Colonic mucosa (tissue), 4 donors: ENCODE results near the gene RARS2. TPM values are rescaled to one million over a fixed set of nuclear protein-coding genes. Genes with fewer than 3 reads are reported as not detected.
"Not testable (repeated sequence)": the region's sequence is repeated elsewhere in the genome, so short reads cannot be mapped to it uniquely, and the experiment has no call there.

Experiments used
- DNase-seq: peaks from one replicate; pipeline ENCODE4 v3.0.0-alpha.2; 2020
- H3K27ac ChIP-seq: fragments of 200-600 bp; one replicate; pipeline ENCODE4 v1.8.0; 2021
- H3K27me3 ChIP-seq: fragments of 200-600 bp; one replicate; pipeline ENCODE4 v1.8.0; 2021
- H3K36me3 ChIP-seq: fragments of 200-600 bp; one replicate; pipeline ENCODE4 v1.8.0; 2021
- H3K4me1 ChIP-seq: fragments of 200-600 bp; one replicate; pipeline ENCODE4 v1.8.0; 2021; ENCODE audit warnings: mild to moderate bottlenecking
- H3K4me3 ChIP-seq: fragments of 200-600 bp; one replicate; pipeline ENCODE4 v1.8.0; 2021
- H3K9ac ChIP-seq, 2 donors: one replicate each; pipeline ENCODE4 v1.7.0; 2013; ENCODE audit warnings: control low read depth in 2 of 2, low read depth in 2 of 2, low read length in 2 of 2
- H3K9me3 ChIP-seq: fragments of 200-600 bp; one replicate; pipeline ENCODE4 v1.8.0; 2021
- intact Hi-C: fragments of 100-400 bp; cut with DNase I; formaldehyde crosslinking; loops from one replicate; pipeline ENCODE4 v1.14.1; 2022
- total RNA-seq, 2 donors: library from RNA; stranded (reverse); fragmentation: NEBNext Ultra II Directional in 1 of 2; extraction: Animal tissue kit (Norgen Biotek cat#: 25700) in 1 of 2; gene quantifications; one replicate each; pipeline ENCODE4 v1.2.1, GENCODE V29; 2021
- TF ChIP-seq, protein P1 (sequence below): fragments of 200-600 bp; IDR thresholded peaks from one replicate; pipeline ENCODE4 v1.8.0; 2022; ENCODE audit warnings: antibody characterized with exemption, mild to moderate bottlenecking
- donor health status: healthy.
- donor health status: DM: no; HTN: no; CAD: no.
- donor health status: DM: no; HTN: no; CAD: no.

RARS2 gene
- total RNA-seq, 2 donors from 2014 or later: 24.7 to 28.2 TPM

DNA sequence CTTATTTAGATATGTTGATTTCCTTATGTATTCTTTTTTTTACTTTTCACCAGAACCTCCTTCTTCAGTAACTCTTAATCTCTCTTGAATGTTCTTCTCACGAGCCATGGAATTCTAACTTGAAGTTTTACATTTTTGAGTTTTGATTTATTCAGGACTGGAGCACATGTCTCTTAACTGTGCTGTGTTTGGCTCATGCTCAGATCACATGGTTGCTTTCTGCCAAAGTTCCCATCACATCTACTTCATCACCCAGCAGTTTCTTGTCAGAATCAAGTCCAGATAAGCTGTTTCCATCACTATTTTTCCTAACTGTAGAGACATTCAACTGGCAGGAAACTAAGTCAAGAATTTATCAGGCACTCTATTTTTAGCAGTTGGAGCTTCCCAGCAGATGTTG lies 85.3 kb downstream of the RARS2 start:
- no peaks in the 10 kb centered on the region for H3K27me3 ChIP-seq
- intact Hi-C loops: no loop called here
- DNase-seq: no peak
- TF ChIP-seq, protein P1, sequence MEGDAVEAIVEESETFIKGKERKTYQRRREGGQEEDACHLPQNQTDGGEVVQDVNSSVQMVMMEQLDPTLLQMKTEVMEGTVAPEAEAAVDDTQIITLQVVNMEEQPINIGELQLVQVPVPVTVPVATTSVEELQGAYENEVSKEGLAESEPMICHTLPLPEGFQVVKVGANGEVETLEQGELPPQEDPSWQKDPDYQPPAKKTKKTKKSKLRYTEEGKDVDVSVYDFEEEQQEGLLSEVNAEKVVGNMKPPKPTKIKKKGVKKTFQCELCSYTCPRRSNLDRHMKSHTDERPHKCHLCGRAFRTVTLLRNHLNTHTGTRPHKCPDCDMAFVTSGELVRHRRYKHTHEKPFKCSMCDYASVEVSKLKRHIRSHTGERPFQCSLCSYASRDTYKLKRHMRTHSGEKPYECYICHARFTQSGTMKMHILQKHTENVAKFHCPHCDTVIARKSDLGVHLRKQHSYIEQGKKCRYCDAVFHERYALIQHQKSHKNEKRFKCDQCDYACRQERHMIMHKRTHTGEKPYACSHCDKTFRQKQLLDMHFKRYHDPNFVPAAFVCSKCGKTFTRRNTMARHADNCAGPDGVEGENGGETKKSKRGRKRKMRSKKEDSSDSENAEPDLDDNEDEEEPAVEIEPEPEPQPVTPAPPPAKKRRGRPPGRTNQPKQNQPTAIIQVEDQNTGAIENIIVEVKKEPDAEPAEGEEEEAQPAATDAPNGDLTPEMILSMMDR: no peak
- no peaks in the 10 kb centered on the region for H3K36me3 ChIP-seq
- H3K9ac ChIP-seq: no peak overlapping the region
- H3K27ac ChIP-seq: no peak overlapping the region
- H3K4me3 ChIP-seq: no peak overlapping the region
- H3K4me1 ChIP-seq: no peaks in the 10 kb centered on the region
- H3K9me3 ChIP-seq: no peaks in the 10 kb centered on the region

DNA sequence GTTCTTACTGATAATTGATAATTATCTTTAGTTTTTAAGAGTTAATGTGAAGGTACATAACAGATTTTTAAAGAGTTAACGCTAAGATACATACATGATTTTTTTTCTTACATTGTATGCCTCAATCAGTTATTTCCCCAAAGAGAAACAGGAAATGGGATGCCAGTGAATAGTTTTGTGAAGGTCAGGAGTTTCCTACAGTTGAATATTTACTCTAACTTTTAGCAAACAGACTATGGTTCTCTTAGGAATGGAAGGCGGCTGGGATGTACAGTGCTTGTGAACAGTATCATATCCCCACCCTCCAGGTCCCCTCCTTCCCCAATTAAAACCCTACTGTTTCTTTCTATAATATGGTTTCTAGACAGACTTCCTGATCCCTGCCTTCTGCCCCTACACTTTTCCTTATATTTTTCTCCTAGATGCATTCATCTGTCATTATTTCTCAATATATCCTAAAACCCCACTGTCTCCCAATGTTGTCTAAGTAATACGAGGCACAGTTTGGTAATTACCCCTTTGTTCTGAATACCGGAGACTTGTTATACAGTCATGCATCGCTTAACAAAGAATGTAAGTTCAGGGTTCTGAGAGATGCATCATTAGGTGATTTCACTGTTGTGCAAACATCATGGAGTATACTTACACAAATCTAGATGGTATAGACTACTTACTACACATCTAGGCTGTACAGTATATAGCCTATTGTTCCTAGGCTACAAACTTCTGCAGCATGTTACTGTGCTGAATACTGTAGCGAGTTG lies 87.8 kb downstream of the RARS2 start:
- no peak overlapping the region for H3K9ac ChIP-seq
- intact Hi-C loops: no loop called here
- H3K36me3 ChIP-seq: no peaks in the 10 kb centered on the region
- H3K27ac ChIP-seq: no peak overlapping the region
- no peak for DNase-seq
- H3K27me3 ChIP-seq: no peaks in the 10 kb centered on the region
- no peaks in the 10 kb centered on the region for H3K4me1 ChIP-seq
- no peak overlapping the region for H3K4me3 ChIP-seq
- no peaks in the 10 kb centered on the region for H3K9me3 ChIP-seq
- TF ChIP-seq, protein P1: no peak

DNA sequence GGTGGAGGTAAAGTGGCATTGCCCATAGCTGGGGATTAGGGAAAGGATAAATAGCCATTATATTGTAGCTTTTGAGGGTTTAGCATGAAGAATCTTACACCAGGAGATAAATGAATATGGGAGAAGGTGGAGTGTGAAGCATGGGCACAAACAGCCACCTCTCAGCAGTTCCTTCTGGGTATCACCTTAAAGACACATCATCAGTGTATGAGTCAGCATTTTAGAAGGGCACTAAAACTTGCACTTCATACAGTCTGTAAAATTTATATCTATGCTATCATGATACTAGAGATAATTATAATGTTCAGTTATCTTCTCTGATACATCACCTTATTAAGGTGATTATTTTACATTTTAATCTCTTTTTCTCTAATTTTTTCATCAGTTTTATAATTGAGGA lies 91.7 kb downstream of the RARS2 start:
- Histone ChIP-seq H3K9ac (no peak overlapping the region), H3K4me1 (no peaks in the 10 kb centered on the region), H3K36me3 (no peaks in the 10 kb centered on the region), H3K9me3 (no peaks in the 10 kb centered on the region), H3K27ac (no peak overlapping the region), H3K27me3 (no peaks in the 10 kb centered on the region), H3K4me3 (no peak overlapping the region)
- no peak for DNase-seq
- intact Hi-C loops: no loop called here
- TF ChIP-seq, protein P1: no peak

DNA sequence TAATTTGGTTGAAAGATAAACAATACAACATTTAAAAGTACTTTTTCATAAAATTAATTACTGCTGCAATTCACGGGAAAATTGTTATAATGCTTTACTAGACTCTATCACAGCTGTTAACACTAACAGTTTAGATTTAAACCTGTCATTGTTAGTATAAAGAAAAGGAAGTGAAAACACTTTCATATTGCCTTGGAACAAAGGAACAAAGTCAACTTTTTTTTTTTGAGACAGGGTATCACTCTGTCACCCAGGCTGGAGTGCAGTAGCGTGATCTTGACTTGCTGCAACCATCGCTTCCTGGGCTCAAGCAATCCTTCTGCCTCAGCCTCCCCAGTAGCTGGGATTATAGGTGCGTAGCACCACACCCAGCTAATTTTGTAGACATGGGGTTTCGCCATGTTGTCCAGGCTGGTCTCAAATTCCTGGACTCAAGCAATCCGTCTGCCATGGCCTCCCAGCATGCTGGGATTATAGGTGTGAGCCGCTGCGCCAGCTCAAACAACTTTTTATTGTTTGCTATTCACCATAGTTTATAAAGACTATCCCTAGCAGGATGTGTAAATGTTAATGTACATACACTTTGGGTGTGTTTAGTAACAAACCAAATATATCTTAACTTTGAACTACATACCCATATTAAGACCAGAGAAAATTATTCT lies 94.9 kb downstream of the RARS2 start:
- peak overlapping the region; percentile 66 for H3K27ac ChIP-seq
- peak; percentile 66 for DNase-seq

DNA sequence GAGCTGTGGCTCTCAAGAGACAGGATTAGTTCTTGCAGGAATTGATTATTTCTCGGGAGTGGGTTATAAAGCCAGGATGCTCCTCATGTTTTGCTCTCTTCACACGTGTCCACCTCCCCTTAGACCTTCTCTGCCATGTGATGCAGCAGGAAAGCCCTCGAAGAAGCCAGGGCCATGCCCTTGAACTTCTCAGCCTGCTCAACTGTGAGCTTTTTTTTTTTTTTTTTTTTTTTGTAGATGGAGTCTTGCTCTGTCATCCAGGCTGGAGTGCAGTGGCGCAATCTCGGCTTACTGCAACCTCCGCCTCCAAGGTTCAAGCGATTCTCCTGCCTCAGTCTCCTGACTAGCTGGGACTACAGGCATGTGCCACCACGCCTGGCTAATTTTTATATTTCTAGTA lies 100.5 kb downstream of the RARS2 start:
- H3K27me3 ChIP-seq, intact Hi-C loops, DNase-seq, H3K4me1 ChIP-seq, H3K36me3 ChIP-seq, H3K9ac ChIP-seq, H3K4me3 ChIP-seq, H3K27ac ChIP-seq, H3K9me3 ChIP-seq: not testable (repeated sequence)

More for the DNA sequence above, 94.9 kb downstream of the RARS2 start:
- H3K4me1 ChIP-seq: no peaks in the 10 kb centered on the region
- TF ChIP-seq, protein P1: no peak
- no peak overlapping the region for H3K4me3 ChIP-seq
- H3K36me3 ChIP-seq: no peaks in the 10 kb centered on the region
- no peaks in the 10 kb centered on the region for H3K9me3 ChIP-seq
- intact Hi-C loops: no loop called here
- H3K27me3 ChIP-seq: no peaks in the 10 kb centered on the region
- H3K9ac ChIP-seq: no peak overlapping the region

DNA sequence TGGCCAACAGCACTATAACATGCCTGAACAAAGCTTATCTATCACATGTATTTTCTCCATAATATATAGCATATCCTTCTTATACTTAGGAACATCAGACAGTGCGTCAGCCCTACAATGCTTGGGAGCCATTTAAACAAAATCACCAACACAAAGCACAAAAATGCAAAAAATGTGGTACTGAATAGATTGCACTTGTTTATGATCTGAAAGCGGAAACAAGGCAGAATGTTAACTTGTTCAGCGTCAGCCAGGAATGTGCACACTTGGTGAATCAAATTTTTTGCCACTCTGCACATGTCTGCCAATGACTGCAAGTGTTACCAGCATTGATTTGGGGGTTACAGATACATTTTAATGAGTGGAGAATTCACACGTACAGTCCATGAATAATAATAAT lies 102.2 kb downstream of the RARS2 start:
- no peak for DNase-seq
- H3K27ac ChIP-seq: no peak overlapping the region
- intact Hi-C loops: no loop called here
- H3K9ac ChIP-seq: no peak overlapping the region
- TF ChIP-seq, protein P1: no peak
- no peaks in the 10 kb centered on the region for H3K9me3 ChIP-seq
- no peaks in the 10 kb centered on the region for H3K4me1 ChIP-seq
- H3K4me3 ChIP-seq: no peak overlapping the region
- no peaks in the 10 kb centered on the region for H3K27me3 ChIP-seq
- H3K36me3 ChIP-seq: no peaks in the 10 kb centered on the region
